GM18505 (cell line): ENCODE data around the gene RPL7L1.
"Not testable (repeated sequence)": the region's sequence is repeated elsewhere in the genome, so short reads cannot be mapped to it uniquely, and the experiment has no call there.

Experiments
- ATAC-seq: cut with Tn5 transposase; IDR thresholded peaks from one replicate; pipeline ENCODE4 v1.9.1; 2021; ENCODE audit not compliant: unreplicated experiment
- POLR2A ChIP-seq: IDR thresholded peaks from 4 replicates; pipeline ENCODE4 v1.6.1; 2011; ENCODE audit warnings: borderline replicate concordance; ENCODE audit not compliant: insufficient read depth, insufficient read length; ENCODE audit errors: extremely low read depth

RPL7L1 gene

DNA sequence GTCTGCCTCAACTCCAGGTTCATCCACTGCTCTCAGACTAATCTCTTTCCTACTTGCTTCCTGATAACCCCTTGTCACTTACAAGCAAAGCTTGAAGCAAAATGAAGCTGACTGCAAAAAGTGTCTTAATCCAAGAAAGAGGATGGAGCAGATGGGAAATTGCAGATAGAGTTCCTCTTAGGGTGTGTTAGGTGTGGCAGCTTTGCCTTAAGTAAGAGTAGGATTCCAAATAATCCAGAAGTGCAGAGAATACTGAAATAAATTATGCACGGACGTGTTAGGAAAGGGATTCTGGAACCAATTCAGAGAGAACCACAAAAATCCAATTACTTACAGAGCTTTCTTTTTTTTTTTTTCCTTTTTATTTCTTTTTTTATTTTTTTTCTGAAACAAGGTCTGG lies 6.1 kb upstream of the RPL7L1 start:
- no peak for ATAC-seq
- no peak for TF ChIP-seq POLR2A

DNA sequence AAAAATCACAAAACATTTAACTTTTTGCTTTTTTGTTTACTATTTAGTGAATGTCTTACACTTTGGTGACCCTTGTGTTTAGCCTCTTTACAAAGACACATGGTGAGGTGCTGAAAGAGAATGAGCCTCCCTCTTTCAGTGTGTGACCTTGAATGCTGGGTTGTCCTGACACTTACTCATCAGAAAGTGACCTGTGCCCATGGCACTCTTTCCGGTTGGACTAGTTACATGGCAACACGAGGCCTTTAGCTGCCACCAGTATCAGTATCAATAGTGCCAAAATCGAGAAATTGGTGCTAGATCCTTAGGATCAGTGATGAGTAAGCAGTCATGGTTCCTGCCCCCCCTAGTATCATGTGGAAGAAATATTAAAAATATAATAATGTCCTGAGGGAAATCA lies 1.7 kb upstream of the RPL7L1 start:
- no peak for TF ChIP-seq POLR2A
- no peak for ATAC-seq

GRCh38 chr6:42880240-42880817 lies 913 bp downstream of the RPL7L1 start:
- not testable (repeated sequence) for ATAC-seq

DNA sequence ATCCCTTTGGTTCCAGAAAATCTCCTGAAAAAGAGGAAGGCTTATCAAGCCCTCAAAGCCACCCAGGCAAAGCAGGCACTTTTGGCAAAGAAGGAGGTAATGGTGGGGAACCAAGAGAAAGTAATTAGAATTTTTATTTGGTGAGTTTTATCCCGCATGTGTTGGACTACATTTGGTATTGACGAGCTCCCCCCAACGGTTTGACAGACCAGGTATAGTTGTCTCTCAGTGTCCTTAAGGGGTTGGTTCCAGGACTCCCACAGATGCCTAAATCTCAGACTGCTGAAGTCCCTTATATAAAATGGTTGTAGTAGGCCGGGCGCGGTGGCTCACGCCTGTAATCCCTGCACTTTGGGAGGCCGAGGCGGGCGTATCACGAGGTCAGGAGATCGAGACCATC lies 1.5 kb downstream of the RPL7L1 start:
- not testable (repeated sequence) for ATAC-seq

DNA sequence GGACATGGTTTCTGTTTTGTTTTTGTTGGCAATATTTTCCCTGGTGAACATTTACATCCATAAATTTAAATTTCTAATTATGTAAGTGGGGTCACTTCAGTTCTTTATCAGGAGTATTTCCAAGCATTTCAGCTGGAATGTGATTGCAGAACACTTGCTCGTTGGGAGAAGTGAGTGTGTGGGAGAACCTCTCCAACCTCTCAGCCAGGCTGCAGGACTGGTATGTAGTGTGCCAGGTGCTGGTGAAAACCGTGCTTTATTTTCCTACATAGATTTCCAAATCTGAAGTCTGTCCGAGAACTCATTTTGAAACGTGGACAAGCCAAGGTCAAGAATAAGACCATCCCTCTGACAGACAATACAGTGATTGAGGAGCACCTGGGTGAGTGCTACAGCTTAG lies 6.3 kb downstream of the RPL7L1 start:
- no peak for TF ChIP-seq POLR2A
- ATAC-seq, result no peak

DNA sequence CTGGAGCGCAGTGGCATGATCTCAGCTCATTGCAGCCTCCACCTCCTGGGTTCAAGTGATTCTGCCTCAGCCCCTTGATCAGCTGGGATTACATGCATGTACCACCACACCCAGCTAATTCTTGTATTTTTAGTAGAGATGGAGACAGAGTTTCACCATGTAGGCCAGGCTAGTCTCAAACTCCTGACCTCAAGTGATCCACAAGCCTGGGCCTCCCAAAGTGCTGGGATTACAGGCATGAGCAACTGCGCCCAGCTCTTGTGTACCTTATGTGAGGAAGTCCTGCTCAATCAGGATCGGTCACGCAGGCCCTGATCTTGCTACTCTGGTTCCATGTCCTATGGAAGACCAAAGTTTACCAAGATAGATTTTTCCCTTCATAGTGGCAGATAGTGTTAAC lies 8.8 kb downstream of the RPL7L1 start:
- ATAC-seq, result not testable (repeated sequence)

GRCh38 chr6:42889815-42890214 lies 10.4 kb downstream of the RPL7L1 start:
- ATAC-seq, result no peak
- no peak for TF ChIP-seq POLR2A

GRCh38 chr6:42890311-42891198 lies 11.1 kb downstream of the RPL7L1 start:
- peak; percentile 74 for ATAC-seq
- peak; percentile 97 for TF ChIP-seq POLR2A

GRCh38 chr6:42891199-42891722 lies 11.8 kb downstream of the RPL7L1 start:
- TF ChIP-seq POLR2A, result no peak
- no peak for ATAC-seq

DNA sequence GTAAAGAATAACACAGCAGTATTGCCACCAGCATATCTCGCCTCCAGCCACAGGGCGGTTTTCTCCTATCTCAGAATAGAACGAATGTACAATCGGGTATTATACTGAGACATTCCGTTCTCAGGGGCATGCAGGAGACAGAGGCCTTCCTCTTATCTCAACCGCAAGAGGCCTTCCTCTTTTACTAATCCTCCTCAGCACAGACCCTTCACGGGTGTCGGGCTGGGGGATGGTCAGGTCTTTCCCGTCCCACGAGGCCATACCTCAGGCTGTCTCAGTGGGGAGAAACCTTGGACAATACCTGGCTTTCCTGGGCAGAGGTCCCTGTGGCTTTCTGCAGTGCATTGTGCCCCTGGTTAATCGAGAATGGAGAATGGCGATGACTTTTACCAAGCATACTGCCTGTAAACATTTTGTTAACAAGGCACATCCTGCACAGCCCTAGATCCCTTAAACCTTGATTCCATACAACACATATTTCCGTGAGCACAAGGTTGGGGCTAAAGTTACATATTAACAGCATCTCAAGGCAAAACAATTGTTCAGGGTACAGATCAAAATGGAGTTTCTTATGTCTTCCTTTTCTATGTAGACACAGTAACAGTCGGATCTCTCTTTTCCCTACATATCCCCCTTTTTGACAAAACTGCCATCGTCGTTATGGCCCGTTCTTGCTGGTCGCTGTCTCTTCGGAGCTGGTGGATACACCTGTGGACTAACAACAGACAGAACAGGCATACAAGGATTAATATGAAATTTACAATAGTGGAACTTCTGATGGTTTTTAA lies 14.8 kb downstream of the RPL7L1 start:
- ATAC-seq, result not testable (repeated sequence)

DNA sequence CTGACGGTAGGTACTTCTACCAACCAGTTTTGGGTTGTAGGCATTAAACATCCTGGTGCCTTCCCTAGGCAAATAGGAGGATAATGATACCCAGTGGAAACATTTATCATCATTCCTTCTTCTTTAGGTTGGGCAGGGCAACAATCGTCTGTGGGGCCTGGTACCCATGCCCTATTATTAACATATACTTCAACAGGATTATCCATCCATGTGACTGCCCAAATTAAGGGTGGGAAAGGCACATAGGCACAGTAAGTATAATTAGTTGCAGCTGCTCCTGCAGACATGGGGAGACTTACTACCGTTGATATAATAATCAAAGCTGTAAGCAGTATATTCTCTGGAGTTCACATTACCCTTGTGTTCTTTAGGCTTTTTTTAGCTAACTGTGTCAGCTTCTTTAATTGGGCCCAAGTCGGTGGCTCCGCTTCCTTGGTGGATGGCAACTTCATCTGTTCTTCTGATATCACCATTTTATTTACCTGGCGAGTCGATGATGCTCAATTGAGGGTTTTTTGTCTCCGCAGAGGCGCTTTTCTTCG lies 16.8 kb downstream of the RPL7L1 start:
- ATAC-seq, result no peak
- TF ChIP-seq POLR2A, result no peak

DNA sequence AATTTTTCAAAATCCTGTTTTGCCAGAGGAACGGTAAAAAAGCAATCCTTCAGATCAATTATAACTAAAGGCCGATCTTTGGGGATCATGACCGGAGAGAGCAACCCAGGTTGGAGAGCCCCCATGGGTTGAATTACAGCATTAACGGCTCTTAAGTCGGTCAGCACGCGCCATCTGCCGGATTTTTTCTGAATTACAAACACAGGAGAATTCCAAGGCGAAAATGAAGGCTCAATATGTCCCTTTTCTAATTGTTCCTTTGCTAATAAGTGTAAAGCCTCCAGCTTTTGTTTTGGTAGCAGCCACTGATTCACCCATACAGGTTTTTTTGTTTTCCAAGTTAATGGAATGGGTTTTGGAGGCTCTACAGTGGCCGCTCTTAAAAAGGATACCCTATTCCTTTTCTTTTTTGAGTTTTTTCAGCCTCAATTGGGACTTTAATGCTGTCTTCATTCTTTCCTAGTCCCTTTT lies 19.5 kb downstream of the RPL7L1 start:
- no peak for ATAC-seq
- TF ChIP-seq POLR2A, result no peak

- TF ChIP-seq POLR2A, result no peak
- ATAC-seq, result no peak
Measured at GRCh38 chr6:42899871-42900270, 20.5 kb downstream of the RPL7L1 start.
